Glomerular visceral epithelial cell (primary cell): ENCODE measurements around the gene GNPAT.

Experiments used
- DNase-seq: peaks from one replicate; pipeline ENCODE4 v3.0.0-alpha.2; 2016; ENCODE audit errors: extremely low spot score

Gene GNPAT

DNA sequence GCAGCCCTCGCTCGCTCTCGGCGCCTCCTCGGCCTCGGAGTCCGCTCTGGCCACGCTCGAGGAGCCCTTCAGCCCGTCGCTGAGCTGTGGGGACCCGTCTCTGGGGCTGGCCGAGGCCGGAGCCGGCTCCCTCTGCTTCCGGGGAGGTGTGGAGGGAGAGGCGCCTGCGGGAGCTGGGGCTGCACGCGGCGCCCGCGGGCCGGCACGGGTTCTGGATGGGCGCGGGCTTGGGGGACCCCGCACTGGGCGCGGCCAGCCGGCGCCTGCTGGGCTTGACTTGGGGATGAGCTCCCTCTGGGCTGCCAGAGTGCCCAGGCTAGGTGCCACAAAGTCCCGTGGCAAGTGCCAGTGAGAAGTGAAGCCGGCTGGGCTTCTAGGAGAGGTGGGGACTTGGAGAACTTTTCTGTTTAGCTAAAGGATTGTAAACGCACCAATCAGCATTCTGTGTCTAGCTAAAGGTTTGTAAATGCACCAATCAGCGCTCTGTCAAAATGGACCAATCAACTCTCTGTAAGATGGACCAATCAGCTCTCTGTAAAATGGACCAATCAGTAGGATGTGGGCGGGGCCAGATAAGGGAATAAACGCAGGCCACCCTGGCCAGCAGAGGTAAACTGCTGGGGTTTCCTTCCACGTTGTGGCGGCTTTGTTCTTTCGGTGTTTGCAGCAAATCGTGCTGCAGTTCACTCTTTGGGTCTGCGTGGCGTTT, 76.4 kb downstream of the GNPAT start:
- no peak for DNase-seq

DNA sequence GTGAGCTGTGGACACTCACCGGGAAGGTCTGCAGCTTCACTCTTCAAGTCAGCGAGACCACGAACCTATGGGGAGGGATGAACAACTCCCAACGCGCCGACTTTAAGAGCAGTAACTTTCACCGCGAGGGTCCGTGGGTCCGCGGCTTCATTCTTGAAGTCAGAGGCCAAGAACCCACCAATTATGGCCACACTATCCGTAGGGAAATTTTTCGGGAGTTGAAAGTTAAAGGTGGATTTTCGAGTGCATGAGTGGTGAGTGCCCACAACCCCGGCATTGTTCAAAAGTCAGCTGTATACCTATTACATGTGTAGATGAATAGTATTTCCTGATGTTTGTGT, 77.0 kb downstream of the GNPAT start:
- no peak for DNase-seq

DNA sequence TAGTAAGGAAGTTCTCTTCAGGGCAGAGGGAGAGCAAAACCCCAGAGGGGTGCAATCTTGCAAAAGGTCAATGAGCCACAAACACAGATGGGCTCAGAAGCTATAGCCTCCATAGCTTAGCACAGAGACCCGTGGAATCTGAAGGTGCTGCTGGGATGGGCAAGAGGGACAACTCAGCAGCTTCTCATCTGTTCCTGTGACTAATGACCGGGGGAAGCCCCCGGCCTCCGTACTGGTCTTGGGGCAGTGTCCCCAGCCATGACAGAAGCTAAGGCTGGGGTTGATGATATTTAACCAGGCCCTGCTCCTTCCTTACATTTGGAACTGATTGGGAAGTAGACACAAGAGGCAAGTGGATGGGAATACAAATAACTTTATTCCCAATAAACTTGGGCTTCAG, 77.6 kb downstream of the GNPAT start:
- DNase-seq, result no peak

DNA sequence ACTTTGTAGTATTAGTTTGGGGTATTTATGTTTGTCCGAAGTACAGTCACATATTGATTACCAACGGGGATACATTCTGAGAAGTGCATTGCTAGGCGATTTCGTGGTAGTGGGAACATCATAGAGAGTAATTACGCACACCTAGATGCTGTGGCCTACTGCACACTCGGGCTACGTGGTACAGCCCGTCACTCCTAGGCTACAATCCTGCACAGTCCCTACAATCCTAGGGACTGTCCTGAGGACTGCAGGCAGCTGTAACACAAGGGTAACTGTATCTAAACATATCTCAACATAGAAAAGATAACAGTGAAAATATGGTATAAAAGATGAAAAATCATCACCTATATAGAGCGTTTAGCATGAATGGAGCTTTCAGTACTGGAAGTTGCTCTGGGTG, 78.1 kb downstream of the GNPAT start:
- DNase-seq, result no peak

DNA sequence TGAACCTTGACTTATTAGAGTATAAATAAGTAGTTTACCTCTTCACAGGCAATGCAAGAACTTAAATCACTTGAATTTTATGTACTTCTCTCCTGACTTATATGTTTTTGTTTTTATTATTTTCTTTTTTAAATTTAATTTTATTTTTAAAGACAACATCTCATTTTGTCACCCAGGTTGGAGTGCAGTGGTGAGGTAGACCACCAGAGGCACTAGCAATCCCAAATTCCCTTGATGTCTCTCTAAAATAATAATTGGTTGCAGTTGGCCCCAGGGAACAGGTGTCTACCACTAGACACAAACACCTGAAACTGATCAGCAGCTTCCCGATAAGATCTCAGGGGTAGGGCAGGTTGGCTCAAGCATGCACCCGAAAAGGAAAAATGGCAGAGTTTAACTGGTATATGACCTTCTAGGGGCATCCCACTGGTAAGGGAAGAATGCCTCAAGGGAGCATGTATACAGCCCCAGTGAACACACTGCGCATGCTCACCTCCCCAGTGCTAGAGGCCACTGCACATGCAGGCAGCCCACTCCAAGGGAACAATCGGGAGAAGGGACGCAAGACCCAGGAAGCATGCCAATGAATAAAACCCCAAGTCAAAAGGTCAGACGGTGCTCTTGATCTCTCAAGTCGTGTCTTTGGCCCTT, 82.0 kb downstream of the GNPAT start:
- DNase-seq, result no peak

DNA sequence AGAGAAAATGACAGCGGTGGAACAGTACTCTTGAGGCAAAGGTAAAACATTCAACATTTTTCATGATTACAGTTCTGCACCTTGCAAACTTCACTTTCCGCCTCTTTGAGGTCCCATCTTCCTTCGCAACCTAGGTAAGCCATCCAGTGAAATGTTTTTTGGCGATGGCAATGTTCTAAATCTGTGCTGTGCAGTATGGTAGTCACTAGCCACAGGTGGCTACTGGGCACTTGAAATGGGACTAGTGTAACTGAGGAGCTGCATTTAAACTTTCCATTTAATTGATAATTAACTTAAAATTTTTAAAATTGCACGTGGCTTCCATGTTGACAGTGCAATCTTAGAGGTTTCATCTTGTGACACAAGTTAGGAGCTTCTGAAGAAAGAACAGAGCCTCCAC, 83.6 kb downstream of the GNPAT start:
- no peak for DNase-seq

DNA sequence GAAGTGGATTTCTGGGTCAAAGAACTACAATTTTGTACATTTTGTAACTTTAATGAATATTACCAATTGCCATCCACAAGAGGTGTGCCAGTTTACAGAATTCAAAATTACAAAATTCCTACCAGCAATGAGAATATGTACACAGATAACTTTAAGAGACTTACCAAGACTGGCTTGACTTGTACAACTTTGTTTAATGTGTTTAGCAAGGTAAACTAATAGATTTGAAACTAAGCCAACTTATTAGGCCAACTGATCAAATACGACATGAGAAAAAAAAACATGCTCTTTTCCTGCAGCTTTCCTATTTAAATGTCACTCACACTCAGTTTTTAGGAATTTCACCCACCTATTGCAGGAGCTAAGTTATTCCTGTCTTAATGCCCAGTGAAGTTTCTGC, 85.2 kb downstream of the GNPAT start:
- no peak for DNase-seq
